Measurements from ENCODE around the gene ERP44. TPM values are rescaled to one million over a fixed set of nuclear protein-coding genes. Genes with fewer than 3 reads are reported as not detected.

Gene ERP44
- total RNA-seq, 2 donors from 2014 or later, result 11.2 to 11.5 TPM

DNA sequence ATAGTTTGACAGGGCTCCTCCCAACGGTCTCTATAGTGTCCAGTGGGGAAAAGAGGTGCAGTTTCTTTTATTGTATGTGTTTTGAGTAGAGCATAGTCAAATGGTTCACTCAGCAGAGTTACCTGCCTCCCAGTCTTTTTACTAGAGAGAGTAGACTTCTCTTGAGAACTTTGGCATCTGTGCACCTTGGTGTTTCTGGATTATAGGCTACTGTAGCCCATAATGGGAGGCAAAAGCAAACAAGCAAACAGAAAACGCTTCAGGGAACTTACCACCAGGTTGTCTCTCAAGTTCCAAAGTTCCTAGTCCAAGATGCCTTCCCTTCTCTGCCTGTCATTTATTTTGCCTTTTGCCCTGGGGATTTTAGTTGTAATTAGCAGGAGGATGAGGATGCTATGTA is 26.4 kb upstream of the ERP44 start:
- peaks cover 10% of the 10 kb centered on the region for H3K4me1 ChIP-seq
- intact Hi-C loops (cut with DNase I), result no loop called here
- ATAC-seq, result no peak
- H3K27ac ChIP-seq, result no peak overlapping the region
- no peaks in the 10 kb centered on the region for H3K9me3 ChIP-seq
- DNase-seq, result peak in 2 of 4 donors; percentile 7 to 15
- TF ChIP-seq, protein P1, sequence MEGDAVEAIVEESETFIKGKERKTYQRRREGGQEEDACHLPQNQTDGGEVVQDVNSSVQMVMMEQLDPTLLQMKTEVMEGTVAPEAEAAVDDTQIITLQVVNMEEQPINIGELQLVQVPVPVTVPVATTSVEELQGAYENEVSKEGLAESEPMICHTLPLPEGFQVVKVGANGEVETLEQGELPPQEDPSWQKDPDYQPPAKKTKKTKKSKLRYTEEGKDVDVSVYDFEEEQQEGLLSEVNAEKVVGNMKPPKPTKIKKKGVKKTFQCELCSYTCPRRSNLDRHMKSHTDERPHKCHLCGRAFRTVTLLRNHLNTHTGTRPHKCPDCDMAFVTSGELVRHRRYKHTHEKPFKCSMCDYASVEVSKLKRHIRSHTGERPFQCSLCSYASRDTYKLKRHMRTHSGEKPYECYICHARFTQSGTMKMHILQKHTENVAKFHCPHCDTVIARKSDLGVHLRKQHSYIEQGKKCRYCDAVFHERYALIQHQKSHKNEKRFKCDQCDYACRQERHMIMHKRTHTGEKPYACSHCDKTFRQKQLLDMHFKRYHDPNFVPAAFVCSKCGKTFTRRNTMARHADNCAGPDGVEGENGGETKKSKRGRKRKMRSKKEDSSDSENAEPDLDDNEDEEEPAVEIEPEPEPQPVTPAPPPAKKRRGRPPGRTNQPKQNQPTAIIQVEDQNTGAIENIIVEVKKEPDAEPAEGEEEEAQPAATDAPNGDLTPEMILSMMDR (IDR thresholded peaks at IDR 0.05), result no peak
- TF ChIP-seq POLR2A (IDR thresholded peaks at IDR 0.05), result no peak
- 46 to 58% methylated on average over 2 of the region's 2 CpGs for WGBS, 2 donors
- no peak overlapping the region for H3K4me3 ChIP-seq
- H3K27me3 ChIP-seq, result no peaks in the 10 kb centered on the region
- H3K36me3 ChIP-seq (replicated peaks in 1 of 2; ENCODE audit: insufficient read depth in 1 of 2, low read depth in 2 of 2), result no peaks in the 10 kb centered on the region

DNA sequence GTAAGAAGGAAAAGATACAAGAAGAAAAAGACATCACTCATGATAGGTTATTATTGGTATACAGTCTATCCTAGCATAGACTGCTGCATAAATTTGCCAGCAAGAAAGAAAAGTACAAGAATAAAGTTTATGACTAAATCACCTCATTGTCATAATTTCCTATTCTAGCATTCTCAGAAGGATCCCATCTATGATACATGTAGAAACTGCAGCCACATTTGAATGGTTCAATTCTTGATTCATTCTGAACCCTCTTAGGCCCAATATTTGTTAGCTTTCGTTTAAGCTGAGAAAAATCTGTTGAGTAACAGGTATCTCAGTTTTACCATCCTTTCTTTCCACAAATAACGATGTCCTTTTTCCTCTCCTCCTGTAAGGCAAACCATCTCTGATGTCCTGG is 21.5 kb upstream of the ERP44 start:
- H3K27me3 ChIP-seq, result no peaks in the 10 kb centered on the region
- ATAC-seq (no peak), DNase-seq (no peak)
- H3K9me3 ChIP-seq, result no peaks in the 10 kb centered on the region
- H3K4me1 ChIP-seq, result peaks cover 4% of the 10 kb centered on the region
- intact Hi-C loops (cut with DNase I), result no loop called here
- no peak for TF ChIP-seq POLR2A (IDR thresholded peaks at IDR 0.05)
- TF ChIP-seq, protein P1 (IDR thresholded peaks at IDR 0.05), result no peak
- H3K4me3 ChIP-seq, result no peak overlapping the region
- no peak overlapping the region for H3K27ac ChIP-seq
- WGBS, 2 donors, result 87 to 96% methylated on average over 2 of the region's 2 CpGs
- no peaks in the 10 kb centered on the region for H3K36me3 ChIP-seq (replicated peaks in 1 of 2; ENCODE audit: insufficient read depth in 1 of 2, low read depth in 2 of 2)

GRCh38 chr9:100117316-100117715 is 18.5 kb upstream of the ERP44 start:
- Histone ChIP-seq H3K9me3 (no peaks in the 10 kb centered on the region), H3K4me3 (no peak overlapping the region), H3K4me1 (no peaks in the 10 kb centered on the region), H3K36me3 (replicated peaks in 1 of 2; ENCODE audit: insufficient read depth in 1 of 2, low read depth in 2 of 2) (no peaks in the 10 kb centered on the region), H3K27ac (no peak overlapping the region), H3K27me3 (no peaks in the 10 kb centered on the region)
- TF ChIP-seq, protein P1 (IDR thresholded peaks at IDR 0.05), result no peak
- no peak for TF ChIP-seq POLR2A (IDR thresholded peaks at IDR 0.05)
- intact Hi-C loops (cut with DNase I), result no loop called here
- WGBS, 2 donors, result 96 to 97% methylated on average over 18 of the region's 25 CpGs
- ATAC-seq (no peak), DNase-seq (no peak)

- intact Hi-C loops (cut with DNase I), result no loop called here
- WGBS, 2 donors, result 93 to 98% methylated on average over 2 of the region's 2 CpGs
- Histone ChIP-seq H3K4me1 (peaks cover 6% of the 10 kb centered on the region), H3K36me3 (replicated peaks in 1 of 2; ENCODE audit: insufficient read depth in 1 of 2, low read depth in 2 of 2) (no peaks in the 10 kb centered on the region), H3K27me3 (no peaks in the 10 kb centered on the region), H3K27ac (no peak overlapping the region), H3K9me3 (no peaks in the 10 kb centered on the region), H3K4me3 (no peak overlapping the region)
- no peak for ATAC-seq
- DNase-seq, result no peak
- TF ChIP-seq, protein P1 (IDR thresholded peaks at IDR 0.05), result no peak
- TF ChIP-seq POLR2A (IDR thresholded peaks at IDR 0.05), result no peak
Measured at GRCh38 chr9:100112677-100113336, 14.0 kb upstream of the ERP44 start.

DNA sequence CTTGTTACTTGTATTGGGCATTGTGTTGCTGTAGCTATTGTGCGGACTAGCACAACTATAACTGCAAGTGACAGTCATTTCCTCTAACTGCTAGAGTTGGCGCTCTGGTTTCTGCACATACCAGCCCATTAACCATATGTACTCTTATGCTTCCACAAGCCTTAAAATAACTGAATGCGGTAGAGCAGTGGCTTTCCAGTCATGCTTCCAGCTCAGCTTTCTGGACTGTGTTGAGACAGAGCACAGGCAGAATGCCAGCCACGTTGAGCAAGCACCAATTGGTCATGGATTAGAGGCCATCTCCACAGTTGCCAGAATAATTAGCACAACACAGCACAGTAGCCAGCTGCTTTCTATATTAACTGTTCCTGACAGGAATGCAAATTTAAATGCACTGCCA is 12.4 kb upstream of the ERP44 start:
- Histone ChIP-seq H3K4me3 (no peak overlapping the region), H3K27me3 (no peaks in the 10 kb centered on the region), H3K36me3 (replicated peaks in 1 of 2; ENCODE audit: insufficient read depth in 1 of 2, low read depth in 2 of 2) (peaks cover 0 to 4% of the 10 kb centered on the region in 2 donors), H3K4me1 (peaks cover 6% of the 10 kb centered on the region), H3K9me3 (no peaks in the 10 kb centered on the region), H3K27ac (no peak overlapping the region)
- peak; percentile 67 to 86 (median 82) for DNase-seq
- ATAC-seq, result peak; percentile 79
- intact Hi-C loops (cut with DNase I), result no loop called here
- TF ChIP-seq, protein P1 (IDR thresholded peaks at IDR 0.05), result no peak
- no peak for TF ChIP-seq POLR2A (IDR thresholded peaks at IDR 0.05)
- 49 to 56% methylated on average over 4 of the region's 4 CpGs for WGBS, 2 donors
